DOHH2 (cell line): ENCODE data around the gene ARL8B.

ENCODE experiments used
- EZH2phosphoT487 ChIP-seq: fragments of 200-600 bp; sonication (generic); IDR thresholded peaks from 2 replicates; pipeline ENCODE4 v1.6.1; 2017; ENCODE audit warnings: borderline replicate concordance, mild to moderate bottlenecking, antibody characterized with exemption, low read length, moderate library complexity, mixed read lengths
- TF ChIP-seq, protein P1 (sequence below): fragments of 200-600 bp; sonication (generic); IDR thresholded peaks from one replicate; pipeline ENCODE4 v1.5.1; 2014; ENCODE audit warnings: antibody characterized with exemption, mild to moderate bottlenecking, low read depth, low read length; ENCODE audit not compliant: poor library complexity, severe bottlenecking

- TF ChIP-seq, protein P1, sequence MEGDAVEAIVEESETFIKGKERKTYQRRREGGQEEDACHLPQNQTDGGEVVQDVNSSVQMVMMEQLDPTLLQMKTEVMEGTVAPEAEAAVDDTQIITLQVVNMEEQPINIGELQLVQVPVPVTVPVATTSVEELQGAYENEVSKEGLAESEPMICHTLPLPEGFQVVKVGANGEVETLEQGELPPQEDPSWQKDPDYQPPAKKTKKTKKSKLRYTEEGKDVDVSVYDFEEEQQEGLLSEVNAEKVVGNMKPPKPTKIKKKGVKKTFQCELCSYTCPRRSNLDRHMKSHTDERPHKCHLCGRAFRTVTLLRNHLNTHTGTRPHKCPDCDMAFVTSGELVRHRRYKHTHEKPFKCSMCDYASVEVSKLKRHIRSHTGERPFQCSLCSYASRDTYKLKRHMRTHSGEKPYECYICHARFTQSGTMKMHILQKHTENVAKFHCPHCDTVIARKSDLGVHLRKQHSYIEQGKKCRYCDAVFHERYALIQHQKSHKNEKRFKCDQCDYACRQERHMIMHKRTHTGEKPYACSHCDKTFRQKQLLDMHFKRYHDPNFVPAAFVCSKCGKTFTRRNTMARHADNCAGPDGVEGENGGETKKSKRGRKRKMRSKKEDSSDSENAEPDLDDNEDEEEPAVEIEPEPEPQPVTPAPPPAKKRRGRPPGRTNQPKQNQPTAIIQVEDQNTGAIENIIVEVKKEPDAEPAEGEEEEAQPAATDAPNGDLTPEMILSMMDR = peak; percentile 53
- no peak for TF ChIP-seq EZH2phosphoT487
Observed at GRCh38 chr3:5226783-5227182, 104.7 kb downstream of the ARL8B start.
